ENCODE results near the gene OPN4. TPM values are rescaled to one million over a fixed set of nuclear protein-coding genes. Genes with fewer than 3 reads are reported as not detected.

The OPN4 gene
- total and polyA plus RNA-seq, 4 experiments from 2014 or later: not detected

GRCh38 chr10:86705905-86706304 is 51.6 kb downstream of the OPN4 start:
- H3K9me3 ChIP-seq (ENCODE audit: control insufficient read depth in 1 of 2, low read length in 2 of 2): no peaks in the 10 kb centered on the region
- no peak overlapping the region for H3K4me3 Mint-ChIP-seq
- no peaks in the 10 kb centered on the region for H3K27me3 Mint-ChIP-seq
- no peak overlapping the region for H3K27ac ChIP-seq (ENCODE audit: low read depth, low read length)
- no peaks in the 10 kb centered on the region for H3K36me3 Mint-ChIP-seq
- H3K9me3 Mint-ChIP-seq: no peaks in the 10 kb centered on the region
- intact Hi-C loops (cut with micrococcal nuclease): no loop called here
- no peak for DNase-seq
- ChIA-PET CTCF (ENCODE audit: partially characterized antibody) (interaction anchor here (1.2 kb wide), 1 partner anchor 13 kb away, joined by 3 read pairs; no protein-coding TSS in a partner anchor), POLR2A (ENCODE audit: partially characterized antibody) (no interaction called here)
- H3K36me3 ChIP-seq (ENCODE audit: insufficient read depth, low read length): no peaks in the 10 kb centered on the region
- no peaks in the 10 kb centered on the region for H3K27me3 ChIP-seq (ENCODE audit: insufficient read depth, low read length)
- peaks cover 7% of the 10 kb centered on the region for H3K4me1 ChIP-seq (ENCODE audit: insufficient read depth, low read length)
- H3K27ac Mint-ChIP-seq: no peak overlapping the region
- peaks cover 2 to 11% (median 8%) of the 10 kb centered on the region in 4 donors for H3K4me1 Mint-ChIP-seq
- no peak overlapping the region for H3K4me3 ChIP-seq (ENCODE audit: low read length in 2 of 2)

- intact Hi-C loops (cut with micrococcal nuclease): no loop called here
- H3K4me3 Mint-ChIP-seq: no peak overlapping the region
- no peaks in the 10 kb centered on the region for H3K9me3 Mint-ChIP-seq
- ChIA-PET POLR2A (ENCODE audit: partially characterized antibody) (no interaction called here), CTCF (ENCODE audit: partially characterized antibody) (interaction anchor here (1.2 kb wide), 1 partner anchor 13 kb away, joined by 3 read pairs; no protein-coding TSS in a partner anchor)
- H3K27me3 Mint-ChIP-seq: no peaks in the 10 kb centered on the region
- no peak overlapping the region for H3K27ac ChIP-seq (ENCODE audit: low read depth, low read length)
- no peaks in the 10 kb centered on the region for H3K36me3 Mint-ChIP-seq
- H3K36me3 ChIP-seq (ENCODE audit: insufficient read depth, low read length): no peaks in the 10 kb centered on the region
- H3K27me3 ChIP-seq (ENCODE audit: insufficient read depth, low read length): no peaks in the 10 kb centered on the region
- peaks cover 8% of the 10 kb centered on the region for H3K4me1 ChIP-seq (ENCODE audit: insufficient read depth, low read length)
- H3K4me1 Mint-ChIP-seq: peaks cover 2 to 13% (median 9%) of the 10 kb centered on the region in 4 donors
- DNase-seq: no peak
- no peak overlapping the region for H3K27ac Mint-ChIP-seq
- H3K9me3 ChIP-seq (ENCODE audit: control insufficient read depth in 1 of 2, low read length in 2 of 2): no peaks in the 10 kb centered on the region
- H3K4me3 ChIP-seq (ENCODE audit: low read length in 2 of 2): no peak overlapping the region
Observed at GRCh38 chr10:86706401-86706841, 52.1 kb downstream of the OPN4 start.

- no peak for DNase-seq
- H3K4me1 ChIP-seq (ENCODE audit: insufficient read depth, low read length): peaks cover 10% of the 10 kb centered on the region
- H3K4me3 ChIP-seq (ENCODE audit: low read length in 2 of 2): no peak overlapping the region
- ChIA-PET CTCF (ENCODE audit: partially characterized antibody) (no interaction called here), POLR2A (ENCODE audit: partially characterized antibody) (no interaction called here)
- intact Hi-C loops (cut with micrococcal nuclease): no loop called here
- H3K27ac Mint-ChIP-seq: no peak overlapping the region
- no peaks in the 10 kb centered on the region for H3K27me3 Mint-ChIP-seq
- H3K9me3 ChIP-seq (ENCODE audit: control insufficient read depth in 1 of 2, low read length in 2 of 2): no peaks in the 10 kb centered on the region
- no peak overlapping the region for H3K27ac ChIP-seq (ENCODE audit: low read depth, low read length)
- H3K4me1 Mint-ChIP-seq: peaks cover 4 to 16% (median 10%) of the 10 kb centered on the region in 4 donors
- no peaks in the 10 kb centered on the region for H3K27me3 ChIP-seq (ENCODE audit: insufficient read depth, low read length)
- no peak overlapping the region for H3K4me3 Mint-ChIP-seq
- H3K9me3 Mint-ChIP-seq: no peaks in the 10 kb centered on the region
- no peaks in the 10 kb centered on the region for H3K36me3 Mint-ChIP-seq
- H3K36me3 ChIP-seq (ENCODE audit: insufficient read depth, low read length): no peaks in the 10 kb centered on the region
Observed at GRCh38 chr10:86706977-86707376, 52.6 kb downstream of the OPN4 start.

- H3K9me3 Mint-ChIP-seq: no peaks in the 10 kb centered on the region
- no peak overlapping the region for H3K4me3 Mint-ChIP-seq
- H3K27me3 Mint-ChIP-seq: no peaks in the 10 kb centered on the region
- DNase-seq: no peak
- Histone ChIP-seq H3K4me1 (ENCODE audit: insufficient read depth, low read length) (peaks cover 15% of the 10 kb centered on the region), H3K4me3 (ENCODE audit: low read length in 2 of 2) (no peak overlapping the region), H3K27ac (ENCODE audit: low read depth, low read length) (no peak overlapping the region), H3K36me3 (ENCODE audit: insufficient read depth, low read length) (no peaks in the 10 kb centered on the region), H3K9me3 (ENCODE audit: control insufficient read depth in 1 of 2, low read length in 2 of 2) (no peaks in the 10 kb centered on the region), H3K27me3 (ENCODE audit: insufficient read depth, low read length) (no peaks in the 10 kb centered on the region)
- no peaks in the 10 kb centered on the region for H3K36me3 Mint-ChIP-seq
- H3K4me1 Mint-ChIP-seq: peaks cover 6 to 20% (median 13%) of the 10 kb centered on the region in 4 donors
- CTCF ChIA-PET (ENCODE audit: partially characterized antibody): no interaction called here
- no peak overlapping the region for H3K27ac Mint-ChIP-seq
- POLR2A ChIA-PET (ENCODE audit: partially characterized antibody): no interaction called here
- intact Hi-C loops (cut with micrococcal nuclease): no loop called here
Observed at GRCh38 chr10:86707505-86707904, 53.2 kb downstream of the OPN4 start.

- ChIA-PET POLR2A (ENCODE audit: partially characterized antibody) (no interaction called here), CTCF (ENCODE audit: partially characterized antibody) (interaction anchor here (1.2 to 1.3 kb wide), 2 partner anchors 13 to 15 kb away, joined by 4 to 5 read pairs; no protein-coding TSS in a partner anchor)
- Mint-ChIP-seq H3K36me3 (no peaks in the 10 kb centered on the region), H3K27ac (peak overlapping the region in 1 of 7 donors; percentile 35), H3K4me3 (no peak overlapping the region), H3K9me3 (no peaks in the 10 kb centered on the region), H3K27me3 (no peaks in the 10 kb centered on the region), H3K4me1 (peaks cover 6 to 21% (median 13%) of the 10 kb centered on the region in 4 donors)
- no peaks in the 10 kb centered on the region for H3K9me3 ChIP-seq (ENCODE audit: control insufficient read depth in 1 of 2, low read length in 2 of 2)
- H3K27me3 ChIP-seq (ENCODE audit: insufficient read depth, low read length): no peaks in the 10 kb centered on the region
- peaks cover 15% of the 10 kb centered on the region for H3K4me1 ChIP-seq (ENCODE audit: insufficient read depth, low read length)
- no peaks in the 10 kb centered on the region for H3K36me3 ChIP-seq (ENCODE audit: insufficient read depth, low read length)
- no peak overlapping the region for H3K4me3 ChIP-seq (ENCODE audit: low read length in 2 of 2)
- DNase-seq: no peak
- no peak overlapping the region for H3K27ac ChIP-seq (ENCODE audit: low read depth, low read length)
- intact Hi-C loops (cut with micrococcal nuclease): no loop called here
Observed at GRCh38 chr10:86708068-86708782, 53.9 kb downstream of the OPN4 start.

GRCh38 chr10:86708783-86709380 is 54.5 kb downstream of the OPN4 start:
- no peaks in the 10 kb centered on the region for H3K9me3 ChIP-seq (ENCODE audit: control insufficient read depth in 1 of 2, low read length in 2 of 2)
- ChIA-PET CTCF (ENCODE audit: partially characterized antibody) (interaction anchor here (1.2 to 1.3 kb wide), 2 partner anchors 13 to 15 kb away, joined by 4 to 5 read pairs; no protein-coding TSS in a partner anchor), POLR2A (ENCODE audit: partially characterized antibody) (no interaction called here)
- peak overlapping the region in 3 of 8 donors; percentile 17 to 36 (median 20) for H3K4me3 Mint-ChIP-seq
- H3K27me3 Mint-ChIP-seq: no peaks in the 10 kb centered on the region
- no peak overlapping the region for H3K4me3 ChIP-seq (ENCODE audit: low read length in 2 of 2)
- no peaks in the 10 kb centered on the region for H3K9me3 Mint-ChIP-seq
- peaks cover 15% of the 10 kb centered on the region for H3K4me1 ChIP-seq (ENCODE audit: insufficient read depth, low read length)
- no peaks in the 10 kb centered on the region for H3K36me3 Mint-ChIP-seq
- no peak for DNase-seq
- H3K27me3 ChIP-seq (ENCODE audit: insufficient read depth, low read length): no peaks in the 10 kb centered on the region
- H3K27ac Mint-ChIP-seq: peak overlapping the region in 3 of 7 donors; percentile 4 to 70 (median 35)
- H3K27ac ChIP-seq (ENCODE audit: low read depth, low read length): no peak overlapping the region
- peaks cover 7 to 21% (median 14%) of the 10 kb centered on the region in 4 donors for H3K4me1 Mint-ChIP-seq
- H3K36me3 ChIP-seq (ENCODE audit: insufficient read depth, low read length): no peaks in the 10 kb centered on the region
- intact Hi-C loops (cut with micrococcal nuclease): no loop called here

- no peak for DNase-seq
- Histone ChIP-seq H3K4me1 (ENCODE audit: insufficient read depth, low read length) (peaks cover 15% of the 10 kb centered on the region), H3K27ac (ENCODE audit: low read depth, low read length) (no peak overlapping the region), H3K27me3 (ENCODE audit: insufficient read depth, low read length) (no peaks in the 10 kb centered on the region), H3K9me3 (ENCODE audit: control insufficient read depth in 1 of 2, low read length in 2 of 2) (no peaks in the 10 kb centered on the region), H3K36me3 (ENCODE audit: insufficient read depth, low read length) (no peaks in the 10 kb centered on the region), H3K4me3 (ENCODE audit: low read length in 2 of 2) (no peak overlapping the region)
- Mint-ChIP-seq H3K27me3 (no peaks in the 10 kb centered on the region), H3K9me3 (no peaks in the 10 kb centered on the region), H3K36me3 (no peaks in the 10 kb centered on the region), H3K4me3 (peak overlapping the region in 7 of 8 donors; percentile 16 to 93 (median 81)), H3K4me1 (peaks cover 7 to 21% (median 14%) of the 10 kb centered on the region in 4 donors), H3K27ac (peak overlapping the region; percentile 52 to 97 (median 84))
- intact Hi-C loops (cut with micrococcal nuclease): loop anchor here (2.0 to 5.0 kb wide), 2 partner anchors 187 to 385 kb away; partner anchors contain the start of genes GLUD1, SHLD2 and WAPL
- ChIA-PET CTCF (ENCODE audit: partially characterized antibody) (interaction anchor here (0.7 to 1.3 kb wide), 3 partner anchors 11 to 14 kb away, joined by 3 to 4 read pairs (median 3); no protein-coding TSS in a partner anchor), POLR2A (ENCODE audit: partially characterized antibody) (no interaction called here)
Observed at GRCh38 chr10:86709396-86710185, 55.2 kb downstream of the OPN4 start.
